Transverse colon (tissue), 4 donors: Measurements from ENCODE around the gene NKX1-1.

ENCODE experiments used
- EP300 ChIP-seq: sonication (generic); formaldehyde crosslinking; IDR thresholded peaks from one replicate; pipeline ENCODE4 v1.6.1; 2017; ENCODE audit warnings: antibody characterized with exemption, low read depth
- POLR2A ChIP-seq: fragments of 450-650 bp; IDR thresholded peaks from one replicate; pipeline ENCODE4 v1.6.1; 2016; ENCODE audit warnings: antibody characterized with exemption, mild to moderate bottlenecking, moderate library complexity
- POLR2AphosphoS5 ChIP-seq, 3 donors: sonication (generic); formaldehyde crosslinking; IDR thresholded peaks; one replicate each; pipeline ENCODE4 v1.6.1; 2016; ENCODE audit warnings: antibody characterized with exemption in 3 of 3
- TF ChIP-seq, protein P1 (sequence below), 5 experiments: fragments of 200-600 bp in 3 of 5; fragments of 450-650 bp in 2 of 5; sonication (generic) in 3 of 5; IDR thresholded peaks; 1 replicate in 2 of 5; 2 replicates in 3 of 5; pipeline ENCODE4 v1.5.1; 2016 to 2017; ENCODE audit warnings: antibody characterized with exemption in 5 of 5, inconsistent platforms in 3 of 5, mild to moderate bottlenecking in 2 of 5, moderate library complexity in 1 of 5

DNA sequence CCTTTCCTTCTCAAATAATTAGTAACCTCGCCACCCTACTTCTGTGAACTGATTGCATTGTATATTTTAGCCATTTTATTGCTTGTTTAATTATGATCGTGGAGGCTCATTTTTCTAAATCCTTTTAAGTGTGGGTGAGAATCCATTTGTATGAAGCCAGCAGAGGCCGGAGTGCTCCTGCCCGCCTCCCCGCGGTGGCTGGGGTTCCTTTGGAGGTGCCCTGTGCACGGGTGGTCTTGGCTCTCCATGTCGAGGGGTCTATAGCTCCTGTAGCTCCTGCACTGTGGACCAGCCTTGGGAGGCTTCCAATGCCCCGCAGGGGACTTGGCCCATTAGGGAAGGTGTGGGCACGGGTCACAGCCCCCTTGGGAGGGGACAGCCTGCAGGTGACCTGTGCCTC is 44.2 kb downstream of the NKX1-1 start:
- TF ChIP-seq, protein P1, sequence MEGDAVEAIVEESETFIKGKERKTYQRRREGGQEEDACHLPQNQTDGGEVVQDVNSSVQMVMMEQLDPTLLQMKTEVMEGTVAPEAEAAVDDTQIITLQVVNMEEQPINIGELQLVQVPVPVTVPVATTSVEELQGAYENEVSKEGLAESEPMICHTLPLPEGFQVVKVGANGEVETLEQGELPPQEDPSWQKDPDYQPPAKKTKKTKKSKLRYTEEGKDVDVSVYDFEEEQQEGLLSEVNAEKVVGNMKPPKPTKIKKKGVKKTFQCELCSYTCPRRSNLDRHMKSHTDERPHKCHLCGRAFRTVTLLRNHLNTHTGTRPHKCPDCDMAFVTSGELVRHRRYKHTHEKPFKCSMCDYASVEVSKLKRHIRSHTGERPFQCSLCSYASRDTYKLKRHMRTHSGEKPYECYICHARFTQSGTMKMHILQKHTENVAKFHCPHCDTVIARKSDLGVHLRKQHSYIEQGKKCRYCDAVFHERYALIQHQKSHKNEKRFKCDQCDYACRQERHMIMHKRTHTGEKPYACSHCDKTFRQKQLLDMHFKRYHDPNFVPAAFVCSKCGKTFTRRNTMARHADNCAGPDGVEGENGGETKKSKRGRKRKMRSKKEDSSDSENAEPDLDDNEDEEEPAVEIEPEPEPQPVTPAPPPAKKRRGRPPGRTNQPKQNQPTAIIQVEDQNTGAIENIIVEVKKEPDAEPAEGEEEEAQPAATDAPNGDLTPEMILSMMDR (IDR thresholded peaks at IDR 0.05), result no peak
- TF ChIP-seq POLR2A (no peak), EP300 (no peak), POLR2AphosphoS5 (IDR thresholded peaks at IDR 0.05) (no peak)
